HCT116 (cell line): Measurements from ENCODE around the gene SPTBN4. TPM values are rescaled to one million over a fixed set of nuclear protein-coding genes. Genes with fewer than 3 reads are reported as not detected.

Experiments
- ATAC-seq: fragments of 200-7000 bp; cut with Tn5 transposase; 2 replicates; pipeline ENCODE4 v1.9.1; 2020; ENCODE audit warnings: mild to moderate bottlenecking, moderate library complexity
- BruUV-seq: library from RNA; stranded (reverse); fragments of 400-500 nt; replicated peaks from 2 replicates; lab custom pipeline; 2021; lab: Mats Ljungman, UMichigan
- CTCF ChIA-PET: fragments of 300-600 bp; sonication (Branson Sonifier 250); formaldehyde crosslinking; loops from one replicate; lab custom pipeline; 2021; ENCODE audit warnings: antibody characterized with exemption; lab: Charles Lee
- POLR2A ChIA-PET: fragments of 300-600, 350-600 bp; sonication (Branson Sonifier 250); formaldehyde crosslinking; loops from one replicate; lab custom pipeline; 2021; ENCODE audit warnings: antibody characterized with exemption; lab: Charles Lee
- RAD21 ChIA-PET, 2 experiments: fragments of 300-600 bp; sonication (Branson Sonifier 250); formaldehyde crosslinking; loops; one replicate each; lab custom pipeline; 2023; ENCODE audit warnings: low total read pairs in 2 of 2; ENCODE audit not compliant: uncharacterized antibody in 2 of 2, unreplicated experiment in 2 of 2, low non-redundant PET in 1 of 2; lab: Charles Lee
- DNase-seq: peaks from one replicate; pipeline ENCODE4 v3.0.0-alpha.2; 2010; ENCODE audit warnings: low read depth, low spot score
- H2AFZ ChIP-seq: fragments of 200-600 bp; shearing (Covaris generic), sonication (generic); 2 replicates; pipeline ENCODE4 v1.6.1; 2017; ENCODE audit warnings: low read depth, mixed run types, mixed read lengths, antibody characterized with exemption, low read length; ENCODE audit not compliant: poor library complexity, severe bottlenecking
- H3K27ac ChIP-seq: 2 replicates; pipeline ENCODE4 v1.5.1; 2012; ENCODE audit warnings: low read depth, low read length
- H3K27me3 ChIP-seq: fragments of 200-600 bp; sonication (generic); 2 replicates; pipeline ENCODE4 v1.6.1; 2016; ENCODE audit warnings: mixed run types, low read length, mixed read lengths; ENCODE audit not compliant: insufficient read depth
- H3K36me3 ChIP-seq, 2 experiments: fragments of 200-500 bp in 1 of 2; fragments of 200-600 bp in 1 of 2; sonication (Bioruptor generic) in 1 of 2; sonication (generic) in 1 of 2; 2 replicates each; pipeline versions ENCODE4 v1.5.1 to v1.6.1; 2014 to 2016; ENCODE audit warnings: low read length in 2 of 2, inconsistent platforms in 1 of 2, mixed read lengths in 1 of 2, mixed run types in 1 of 2; ENCODE audit not compliant: insufficient read depth in 2 of 2, control insufficient read depth in 1 of 2
- H3K4me1 ChIP-seq, 2 experiments: fragments of 200-600 bp in 1 of 2; sonication (generic) in 1 of 2; 2 replicates each; pipeline versions ENCODE4 v1.5.1 to v1.6.1; 2012 to 2017; ENCODE audit warnings: low read length in 2 of 2, inconsistent platforms in 1 of 2, mild to moderate bottlenecking in 1 of 2, mixed read lengths in 1 of 2, mixed run types in 1 of 2, moderate library complexity in 1 of 2; ENCODE audit not compliant: insufficient read depth in 2 of 2, control insufficient read depth in 1 of 2
- H3K4me2 ChIP-seq: fragments of 200-600 bp; sonication (generic); 2 replicates; pipeline ENCODE4 v1.6.1; 2017; ENCODE audit warnings: mixed run types, low read length, mixed read lengths
- H3K4me3 ChIP-seq, 2 experiments: fragments of 200-600 bp in 1 of 2; sonication (generic) in 1 of 2; replicated peaks in 1 of 2; 2 replicates each; pipeline ENCODE4 v1.5.1; 2011 to 2016; ENCODE audit warnings: low read length in 2 of 2, control low read depth in 1 of 2, low read depth in 1 of 2, mild to moderate bottlenecking in 1 of 2, mixed read lengths in 1 of 2, mixed run types in 1 of 2
- H3K79me2 ChIP-seq: fragments of 200-600 bp; sonication (generic); 2 replicates; pipeline ENCODE4 v1.6.1; 2017; ENCODE audit warnings: mild to moderate bottlenecking, mixed run types, low read length, moderate library complexity, mixed read lengths; ENCODE audit not compliant: insufficient read depth
- H3K9ac ChIP-seq: fragments of 200-600 bp; sonication (generic); 2 replicates; pipeline ENCODE4 v1.6.1; 2016; ENCODE audit warnings: low read length, mixed read lengths
- H3K9me2 ChIP-seq: fragments of 200-600 bp; sonication (generic), shearing (Covaris generic); 2 replicates; pipeline ENCODE4 v1.6.1; 2017; ENCODE audit warnings: mixed run types, mild to moderate bottlenecking, moderate library complexity; ENCODE audit not compliant: insufficient read depth
- H3K9me3 ChIP-seq, 2 experiments: fragments of 200-500 bp in 1 of 2; fragments of 200-600 bp in 1 of 2; sonication (Bioruptor generic) in 1 of 2; sonication (generic) in 1 of 2; 2 replicates each; pipeline ENCODE4 v1.6.1; 2014 to 2017; ENCODE audit warnings: low read length in 2 of 2, mixed read lengths in 2 of 2, inconsistent platforms in 1 of 2, low read depth in 1 of 2, mild to moderate bottlenecking in 1 of 2, mixed run types in 1 of 2, moderate library complexity in 1 of 2; ENCODE audit not compliant: control insufficient read depth in 1 of 2, insufficient read depth in 1 of 2
- H4K20me1 ChIP-seq: fragments of 200-600 bp; sonication (generic), shearing (Covaris generic); 2 replicates; pipeline ENCODE4 v1.6.1; 2017; ENCODE audit warnings: mixed run types, mild to moderate bottlenecking, moderate library complexity; ENCODE audit not compliant: insufficient read depth
- CTCF ChIP-seq, 3 experiments: fragments of 200-600 bp in 1 of 3; sonication (generic) in 1 of 3; IDR thresholded peaks in 2 of 3; conservative IDR thresholded peaks in 1 of 3; 2 replicates each; pipeline ENCODE4 v1.5.1; 2012 to 2017; ENCODE audit warnings: low read depth in 2 of 3, low read length in 2 of 3, antibody characterized with exemption in 1 of 3, borderline replicate concordance in 1 of 3, control low read depth in 1 of 3, mild to moderate bottlenecking in 1 of 3, mixed read lengths in 1 of 3, mixed run types in 1 of 3, moderate library complexity in 1 of 3; ENCODE audit not compliant: insufficient read depth in 1 of 3
- EGR1 ChIP-seq: IDR thresholded peaks from 2 replicates; pipeline ENCODE4 v1.6.1; 2012; ENCODE audit warnings: low read depth
- JUND ChIP-seq: IDR thresholded peaks from 2 replicates; pipeline ENCODE4 v1.6.1; 2012
- POLR2AphosphoS5 ChIP-seq: IDR thresholded peaks from 2 replicates; pipeline ENCODE4 v1.6.1; 2011; ENCODE audit warnings: mild to moderate bottlenecking, low read depth, low read length, moderate library complexity
- REST ChIP-seq: IDR thresholded peaks from 2 replicates; pipeline ENCODE4 v1.6.1; 2012; ENCODE audit warnings: low read depth
- SP1 ChIP-seq: IDR thresholded peaks from 2 replicates; pipeline ENCODE4 v1.6.1; 2012; ENCODE audit warnings: low read depth
- YY1 ChIP-seq: IDR thresholded peaks from 2 replicates; pipeline ENCODE4 v1.6.1; 2011; ENCODE audit warnings: low read length, low read depth, moderate library complexity, mild to moderate bottlenecking; ENCODE audit not compliant: insufficient replicate concordance; ENCODE audit errors: extremely low read depth
- ZNF274 ChIP-seq: fragments of 200-500 bp; sonication (Bioruptor generic); IDR thresholded peaks from 2 replicates; pipeline ENCODE4 v1.6.1; 2014; ENCODE audit warnings: mild to moderate bottlenecking, low read depth, low read length, inconsistent platforms
- intact Hi-C: fragments of 100-400 bp; cut with micrococcal nuclease; formaldehyde crosslinking; loops from 2 replicates; pipeline ENCODE4 v1.10.0; 2022
- total RNA-seq: library from RNA; stranded (reverse); gene quantifications from one replicate; pipeline ENCODE4 v1.2.1, GENCODE V29; 2021; ENCODE audit not compliant: unreplicated experiment
- TF ChIP-seq, protein P1 (sequence below): IDR thresholded peaks from 2 replicates; pipeline ENCODE4 v1.6.1; 2011; ENCODE audit warnings: mild to moderate bottlenecking, low read length, moderate library complexity; ENCODE audit not compliant: insufficient replicate concordance; ENCODE audit errors: extremely low read depth

Gene SPTBN4
- total RNA-seq, 1 experiment from 2014 or later: 4.6 TPM

- TF ChIP-seq CTCF (IDR thresholded peaks at IDR 0.05 in 2 of 3, conservative IDR thresholded peaks at IDR 0.05 in 1 of 3; ENCODE audit: borderline replicate concordance in 1 of 3, insufficient read depth in 1 of 3, low read depth in 2 of 3, low read length in 2 of 3) (no peak), JUND (no peak), POLR2AphosphoS5 (no peak)
Measured at GRCh38 chr19:40567040-40567749, 100.4 kb downstream of the SPTBN4 start (continued).

- H3K9me3 ChIP-seq: no peaks in the 10 kb centered on the region
- no peaks in the 10 kb centered on the region for H3K27me3 ChIP-seq
- H3K4me3 ChIP-seq: no peak overlapping the region
- no peak for ATAC-seq
- no peak for DNase-seq
- intact Hi-C loops: no loop called here
- H3K9ac ChIP-seq: no peak overlapping the region
- H4K20me1 ChIP-seq: no peaks in the 10 kb centered on the region
- RAD21 ChIA-PET: no interaction called here
- no peaks in the 10 kb centered on the region for H3K9me2 ChIP-seq
- no peak overlapping the region for H3K27ac ChIP-seq
- H3K4me1 ChIP-seq: peaks cover 6 to 27% of the 10 kb centered on the region in 2 experiments
- POLR2A ChIA-PET: interaction anchor here (0.6 kb wide), 1 partner anchor 31 kb away, joined by 5 read pairs; no protein-coding TSS in a partner anchor
- CTCF ChIA-PET: no interaction called here
- H3K4me2 ChIP-seq: no peak overlapping the region
- BruUV-seq: no TSS peak
- H3K36me3 ChIP-seq: no peaks in the 10 kb centered on the region
- TF ChIP-seq CTCF (IDR thresholded peaks at IDR 0.05 in 2 of 3, conservative IDR thresholded peaks at IDR 0.05 in 1 of 3; ENCODE audit: borderline replicate concordance in 1 of 3, insufficient read depth in 1 of 3, low read depth in 2 of 3, low read length in 2 of 3): no peak
- TF ChIP-seq YY1: no peak
- no peak for TF ChIP-seq EGR1
- TF ChIP-seq ZNF274: no peak
- TF ChIP-seq, protein P1, sequence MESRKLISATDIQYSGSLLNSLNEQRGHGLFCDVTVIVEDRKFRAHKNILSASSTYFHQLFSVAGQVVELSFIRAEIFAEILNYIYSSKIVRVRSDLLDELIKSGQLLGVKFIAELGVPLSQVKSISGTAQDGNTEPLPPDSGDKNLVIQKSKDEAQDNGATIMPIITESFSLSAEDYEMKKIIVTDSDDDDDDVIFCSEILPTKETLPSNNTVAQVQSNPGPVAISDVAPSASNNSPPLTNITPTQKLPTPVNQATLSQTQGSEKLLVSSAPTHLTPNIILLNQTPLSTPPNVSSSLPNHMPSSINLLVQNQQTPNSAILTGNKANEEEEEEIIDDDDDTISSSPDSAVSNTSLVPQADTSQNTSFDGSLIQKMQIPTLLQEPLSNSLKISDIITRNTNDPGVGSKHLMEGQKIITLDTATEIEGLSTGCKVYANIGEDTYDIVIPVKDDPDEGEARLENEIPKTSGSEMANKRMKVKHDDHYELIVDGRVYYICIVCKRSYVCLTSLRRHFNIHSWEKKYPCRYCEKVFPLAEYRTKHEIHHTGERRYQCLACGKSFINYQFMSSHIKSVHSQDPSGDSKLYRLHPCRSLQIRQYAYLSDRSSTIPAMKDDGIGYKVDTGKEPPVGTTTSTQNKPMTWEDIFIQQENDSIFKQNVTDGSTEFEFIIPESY: no peak
- no peak for TF ChIP-seq REST
- TF ChIP-seq SP1: no peak
- H3K79me2 ChIP-seq: no peaks in the 10 kb centered on the region
- no peak overlapping the region for H2AFZ ChIP-seq
Measured at GRCh38 chr19:40567750-40568494, 101.1 kb downstream of the SPTBN4 start.
